GM21447 (cell line): ENCODE results near the gene NELFA.

ENCODE experiments used
- ATAC-seq: cut with Tn5 transposase; IDR thresholded peaks from one replicate; pipeline ENCODE4 v1.9.1; 2021; ENCODE audit not compliant: unreplicated experiment

NELFA gene

GRCh38 chr4:1939664-1940509 is 68.9 kb downstream of the NELFA start:
- ATAC-seq = no peak

GRCh38 chr4:1938027-1938426 is 70.7 kb downstream of the NELFA start:
- ATAC-seq = no peak

GRCh38 chr4:1937550-1937949 is 71.2 kb downstream of the NELFA start:
- no peak for ATAC-seq

GRCh38 chr4:1933700-1934099 is 75.1 kb downstream of the NELFA start:
- ATAC-seq = no peak

- ATAC-seq = no peak
These were observed 76.0 kb downstream of the NELFA start for GRCh38 chr4:1932736-1933135.
